Measurements from ENCODE around the gene TMEM163. TPM values are rescaled to one million over a fixed set of nuclear protein-coding genes. Genes with fewer than 3 reads are reported as not detected.
"Not testable (repeated sequence)": the region's sequence is repeated elsewhere in the genome, so short reads cannot be mapped to it uniquely, and the experiment has no call there.

TMEM163 gene
- total RNA-seq, 1 experiment from 2014 or later = 0.06 TPM

GRCh38 chr2:134536296-134536695 lies 182.5 kb downstream of the TMEM163 start:
- no peak for DNase-seq (ENCODE audit: low read depth)

GRCh38 chr2:134532537-134532936 lies 186.3 kb downstream of the TMEM163 start:
- no peak for DNase-seq (ENCODE audit: low read depth)

GRCh38 chr2:134527381-134527780 lies 191.4 kb downstream of the TMEM163 start:
- DNase-seq (ENCODE audit: low read depth) = peak; percentile 88

GRCh38 chr2:134522496-134523455 lies 196.0 kb downstream of the TMEM163 start:
- DNase-seq (ENCODE audit: low read depth) = no peak

GRCh38 chr2:134518101-134518500 lies 200.7 kb downstream of the TMEM163 start:
- no peak for DNase-seq (ENCODE audit: low read depth)

- DNase-seq (ENCODE audit: low read depth) = no peak
Observed at GRCh38 chr2:134515137-134515536, 203.7 kb downstream of the TMEM163 start.

GRCh38 chr2:134513465-134513804 lies 205.4 kb downstream of the TMEM163 start:
- DNase-seq (ENCODE audit: low read depth) = no peak

GRCh38 chr2:134512734-134513464 lies 205.9 kb downstream of the TMEM163 start:
- DNase-seq (ENCODE audit: low read depth) = no peak

- no peak for DNase-seq (ENCODE audit: low read depth)
Observed at GRCh38 chr2:134508391-134508790, 210.4 kb downstream of the TMEM163 start.

GRCh38 chr2:134507697-134508096 lies 211.1 kb downstream of the TMEM163 start:
- DNase-seq (ENCODE audit: low read depth) = no peak

- DNase-seq (ENCODE audit: low read depth) = not testable (repeated sequence)
Observed at GRCh38 chr2:134507159-134507558, 211.6 kb downstream of the TMEM163 start.

GRCh38 chr2:134505446-134505845 lies 213.4 kb downstream of the TMEM163 start:
- DNase-seq (ENCODE audit: low read depth) = no peak

GRCh38 chr2:134504586-134505336 lies 214.0 kb downstream of the TMEM163 start:
- DNase-seq (ENCODE audit: low read depth) = no peak

- no peak for DNase-seq (ENCODE audit: low read depth)
Observed at GRCh38 chr2:134502104-134502503, 216.7 kb downstream of the TMEM163 start.

GRCh38 chr2:134501476-134502091 lies 217.2 kb downstream of the TMEM163 start:
- no peak for DNase-seq (ENCODE audit: low read depth)

GRCh38 chr2:134500211-134500935 lies 218.4 kb downstream of the TMEM163 start:
- no peak for DNase-seq (ENCODE audit: low read depth)

GRCh38 chr2:134499307-134499926 lies 219.4 kb downstream of the TMEM163 start:
- DNase-seq (ENCODE audit: low read depth) = no peak

- no peak for DNase-seq (ENCODE audit: low read depth)
Observed at GRCh38 chr2:134498654-134499053, 220.1 kb downstream of the TMEM163 start.

- no peak for DNase-seq (ENCODE audit: low read depth)
Observed at GRCh38 chr2:134493797-134494196, 225.0 kb downstream of the TMEM163 start.

GRCh38 chr2:134491771-134492441 lies 226.9 kb downstream of the TMEM163 start:
- peak; percentile 28 for DNase-seq (ENCODE audit: low read depth)

Data from LHCN-M2 (cell line).